ENCODE measurements around the gene CCDC85C.

DNA sequence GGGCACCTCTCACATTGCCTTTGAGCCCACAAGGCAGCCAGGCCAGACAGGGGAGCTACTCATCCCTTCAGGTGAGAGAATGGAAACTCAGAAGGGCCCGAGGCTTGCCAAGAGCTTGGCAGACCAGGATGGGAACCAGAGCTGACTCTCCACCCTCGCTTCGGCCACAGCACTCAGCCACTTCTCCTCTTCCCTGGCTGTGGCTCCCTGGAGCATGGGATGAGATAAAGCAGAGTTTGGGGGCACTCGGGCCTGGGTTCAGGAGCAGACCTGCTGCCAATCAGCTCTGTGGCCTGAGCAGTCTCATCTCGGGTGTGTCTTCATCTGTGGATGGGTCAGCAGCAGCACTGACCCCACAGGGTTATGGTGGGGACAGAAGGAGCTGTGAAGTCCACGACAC, 20.0 kb upstream of the CCDC85C start:
- TF ChIP-seq, protein P1, sequence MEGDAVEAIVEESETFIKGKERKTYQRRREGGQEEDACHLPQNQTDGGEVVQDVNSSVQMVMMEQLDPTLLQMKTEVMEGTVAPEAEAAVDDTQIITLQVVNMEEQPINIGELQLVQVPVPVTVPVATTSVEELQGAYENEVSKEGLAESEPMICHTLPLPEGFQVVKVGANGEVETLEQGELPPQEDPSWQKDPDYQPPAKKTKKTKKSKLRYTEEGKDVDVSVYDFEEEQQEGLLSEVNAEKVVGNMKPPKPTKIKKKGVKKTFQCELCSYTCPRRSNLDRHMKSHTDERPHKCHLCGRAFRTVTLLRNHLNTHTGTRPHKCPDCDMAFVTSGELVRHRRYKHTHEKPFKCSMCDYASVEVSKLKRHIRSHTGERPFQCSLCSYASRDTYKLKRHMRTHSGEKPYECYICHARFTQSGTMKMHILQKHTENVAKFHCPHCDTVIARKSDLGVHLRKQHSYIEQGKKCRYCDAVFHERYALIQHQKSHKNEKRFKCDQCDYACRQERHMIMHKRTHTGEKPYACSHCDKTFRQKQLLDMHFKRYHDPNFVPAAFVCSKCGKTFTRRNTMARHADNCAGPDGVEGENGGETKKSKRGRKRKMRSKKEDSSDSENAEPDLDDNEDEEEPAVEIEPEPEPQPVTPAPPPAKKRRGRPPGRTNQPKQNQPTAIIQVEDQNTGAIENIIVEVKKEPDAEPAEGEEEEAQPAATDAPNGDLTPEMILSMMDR (IDR thresholded peaks at IDR 0.05; ENCODE audit: low read depth, low read length, missing input control) = no peak
- TF ChIP-seq, protein P2, sequence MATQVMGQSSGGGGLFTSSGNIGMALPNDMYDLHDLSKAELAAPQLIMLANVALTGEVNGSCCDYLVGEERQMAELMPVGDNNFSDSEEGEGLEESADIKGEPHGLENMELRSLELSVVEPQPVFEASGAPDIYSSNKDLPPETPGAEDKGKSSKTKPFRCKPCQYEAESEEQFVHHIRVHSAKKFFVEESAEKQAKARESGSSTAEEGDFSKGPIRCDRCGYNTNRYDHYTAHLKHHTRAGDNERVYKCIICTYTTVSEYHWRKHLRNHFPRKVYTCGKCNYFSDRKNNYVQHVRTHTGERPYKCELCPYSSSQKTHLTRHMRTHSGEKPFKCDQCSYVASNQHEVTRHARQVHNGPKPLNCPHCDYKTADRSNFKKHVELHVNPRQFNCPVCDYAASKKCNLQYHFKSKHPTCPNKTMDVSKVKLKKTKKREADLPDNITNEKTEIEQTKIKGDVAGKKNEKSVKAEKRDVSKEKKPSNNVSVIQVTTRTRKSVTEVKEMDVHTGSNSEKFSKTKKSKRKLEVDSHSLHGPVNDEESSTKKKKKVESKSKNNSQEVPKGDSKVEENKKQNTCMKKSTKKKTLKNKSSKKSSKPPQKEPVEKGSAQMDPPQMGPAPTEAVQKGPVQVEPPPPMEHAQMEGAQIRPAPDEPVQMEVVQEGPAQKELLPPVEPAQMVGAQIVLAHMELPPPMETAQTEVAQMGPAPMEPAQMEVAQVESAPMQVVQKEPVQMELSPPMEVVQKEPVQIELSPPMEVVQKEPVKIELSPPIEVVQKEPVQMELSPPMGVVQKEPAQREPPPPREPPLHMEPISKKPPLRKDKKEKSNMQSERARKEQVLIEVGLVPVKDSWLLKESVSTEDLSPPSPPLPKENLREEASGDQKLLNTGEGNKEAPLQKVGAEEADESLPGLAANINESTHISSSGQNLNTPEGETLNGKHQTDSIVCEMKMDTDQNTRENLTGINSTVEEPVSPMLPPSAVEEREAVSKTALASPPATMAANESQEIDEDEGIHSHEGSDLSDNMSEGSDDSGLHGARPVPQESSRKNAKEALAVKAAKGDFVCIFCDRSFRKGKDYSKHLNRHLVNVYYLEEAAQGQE (IDR thresholded peaks at IDR 0.05) = no peak
- TF ChIP-seq SP1 (IDR thresholded peaks at IDR 0.05) (no peak), JUND (IDR thresholded peaks at IDR 0.05) (no peak), YY1 (IDR thresholded peaks at IDR 0.05) (no peak), TAF1 (conservative IDR thresholded peaks at IDR 0.05) (no peak), RAD21 (IDR thresholded peaks at IDR 0.05) (no peak), FOXA1 (IDR thresholded peaks at IDR 0.05) (no peak)

All from liver (tissue), 3 donors.